Hematopoietic multipotent progenitor cell treated with erythropoietin and hydrocortisone succinate and interleukin-3 and kit ligand, for 17 days (in vitro differentiated cells): ENCODE measurements around the gene RAD54L2.
"Not testable (repeated sequence)": the region's sequence is repeated elsewhere in the genome, so short reads cannot be mapped to it uniquely, and the experiment has no call there.

Experiments used
- DNase-seq: peaks from one replicate; pipeline ENCODE4 v3.0.0-alpha.2; 2015; ENCODE audit warnings: low spot score

Gene RAD54L2, protein sequence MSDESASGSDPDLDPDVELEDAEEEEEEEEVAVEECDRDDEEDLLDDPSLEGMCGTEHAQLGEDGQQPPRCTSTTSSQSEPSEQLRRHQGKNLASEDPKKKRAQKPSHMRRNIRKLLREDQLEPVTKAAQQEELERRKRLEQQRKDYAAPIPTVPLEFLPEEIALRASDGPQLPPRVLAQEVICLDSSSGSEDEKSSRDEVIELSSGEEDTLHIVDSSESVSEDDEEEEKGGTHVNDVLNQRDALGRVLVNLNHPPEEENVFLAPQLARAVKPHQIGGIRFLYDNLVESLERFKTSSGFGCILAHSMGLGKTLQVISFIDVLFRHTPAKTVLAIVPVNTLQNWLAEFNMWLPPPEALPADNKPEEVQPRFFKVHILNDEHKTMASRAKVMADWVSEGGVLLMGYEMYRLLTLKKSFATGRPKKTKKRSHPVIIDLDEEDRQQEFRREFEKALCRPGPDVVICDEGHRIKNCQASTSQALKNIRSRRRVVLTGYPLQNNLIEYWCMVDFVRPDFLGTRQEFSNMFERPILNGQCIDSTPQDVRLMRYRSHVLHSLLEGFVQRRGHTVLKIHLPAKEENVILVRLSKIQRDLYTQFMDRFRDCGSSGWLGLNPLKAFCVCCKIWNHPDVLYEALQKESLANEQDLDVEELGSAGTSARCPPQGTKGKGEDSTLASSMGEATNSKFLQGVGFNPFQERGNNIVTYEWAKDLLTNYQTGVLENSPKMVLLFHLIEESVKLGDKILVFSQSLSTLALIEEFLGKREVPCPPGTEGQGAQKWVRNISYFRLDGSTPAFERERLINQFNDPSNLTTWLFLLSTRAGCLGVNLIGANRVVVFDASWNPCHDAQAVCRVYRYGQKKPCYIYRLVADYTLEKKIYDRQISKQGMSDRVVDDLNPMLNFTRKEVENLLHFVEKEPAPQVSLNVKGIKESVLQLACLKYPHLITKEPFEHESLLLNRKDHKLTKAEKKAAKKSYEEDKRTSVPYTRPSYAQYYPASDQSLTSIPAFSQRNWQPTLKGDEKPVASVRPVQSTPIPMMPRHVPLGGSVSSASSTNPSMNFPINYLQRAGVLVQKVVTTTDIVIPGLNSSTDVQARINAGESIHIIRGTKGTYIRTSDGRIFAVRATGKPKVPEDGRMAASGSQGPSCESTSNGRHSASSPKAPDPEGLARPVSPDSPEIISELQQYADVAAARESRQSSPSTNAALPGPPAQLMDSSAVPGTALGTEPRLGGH (N-terminal part only)

DNA sequence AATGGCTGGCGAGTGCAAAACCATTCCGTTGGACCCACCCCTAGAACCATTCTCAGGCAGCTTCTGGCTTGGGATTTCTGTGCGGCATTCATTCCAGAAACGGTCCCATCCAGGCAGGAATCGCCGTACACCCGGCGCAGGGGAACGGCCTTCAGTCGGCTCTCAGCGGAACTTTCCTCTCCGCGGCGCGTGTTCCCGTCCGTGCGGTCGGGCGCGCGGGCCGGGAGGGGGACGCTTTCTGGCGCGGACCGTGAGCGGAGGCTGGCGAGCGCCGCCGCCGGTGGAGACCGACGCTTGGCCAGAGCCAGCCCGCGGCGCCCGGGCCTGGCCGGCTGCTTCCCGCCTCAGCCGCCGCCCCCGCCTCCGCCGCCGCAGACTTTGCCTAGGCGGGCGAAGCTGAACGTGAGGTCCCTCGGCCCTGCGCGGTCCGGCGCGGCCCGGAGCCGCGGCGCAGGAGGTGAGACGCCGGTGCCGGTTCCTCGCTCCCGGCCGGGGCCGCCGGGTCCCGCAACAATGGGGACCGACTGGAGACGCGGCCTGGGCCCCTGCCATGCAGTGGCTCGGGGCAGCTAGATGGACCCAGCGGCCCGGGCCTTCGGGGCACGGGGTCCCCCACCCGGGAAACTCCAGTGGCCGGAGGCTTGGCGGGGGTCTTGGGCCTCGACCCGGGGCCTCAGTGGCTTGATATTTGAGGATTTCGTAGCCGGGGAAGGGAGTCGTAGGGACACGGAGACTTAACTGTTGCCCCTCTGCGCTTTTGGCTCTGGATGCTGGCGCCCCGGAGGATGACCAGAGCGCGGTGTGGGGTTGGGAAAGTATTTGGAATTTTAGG is at the start of gene RAD54L2:
Gene RAD54L2, plus strand, starts transcription at position 261 of the 832 bp plus-strand sequence. CDS start 51,702 bp downstream, outside the sequence.
- DNase-seq, result peak; percentile 63

DNA sequence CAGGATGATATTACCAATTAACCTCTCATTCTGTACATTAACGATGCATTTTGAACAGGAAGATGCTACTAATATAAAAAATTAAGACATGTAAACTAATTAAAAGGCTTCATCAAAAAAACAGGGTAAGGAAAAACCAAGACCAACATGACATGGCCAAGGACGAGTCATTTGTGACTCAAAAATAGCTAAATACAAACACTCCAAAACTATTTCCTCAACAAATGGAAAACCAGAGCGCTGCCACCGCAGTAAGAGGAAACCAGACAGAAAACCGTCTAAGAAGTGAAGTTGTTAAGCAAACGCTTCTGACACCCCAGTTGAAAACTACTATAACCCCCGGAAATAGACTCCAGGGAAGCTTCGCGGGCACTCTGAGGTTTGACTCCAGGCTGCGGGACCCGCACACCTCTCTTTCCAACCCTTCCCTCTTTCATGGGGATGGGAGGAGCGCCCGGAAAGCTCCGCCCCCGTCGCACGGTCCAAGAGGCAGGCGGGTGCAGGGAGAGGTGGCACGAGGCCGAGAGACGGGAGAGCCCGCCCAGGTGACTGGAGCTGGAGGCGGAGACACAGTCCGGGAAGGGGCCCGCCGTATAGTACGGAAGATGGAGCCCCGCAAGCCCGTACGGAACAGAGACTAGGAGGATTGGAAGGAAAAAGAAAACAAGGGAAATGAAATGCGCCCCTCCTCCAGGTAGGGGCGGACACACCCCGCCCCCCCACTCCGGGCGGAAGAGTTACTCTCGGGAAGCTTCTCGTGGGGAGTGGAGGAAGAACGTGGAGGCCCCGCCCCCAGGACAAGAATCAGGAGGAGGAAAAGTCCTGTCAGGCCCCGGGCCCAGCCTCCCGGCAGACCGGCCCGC is 39.4 kb upstream of the RAD54L2 start:
- peak; percentile 93 for DNase-seq

DNA sequence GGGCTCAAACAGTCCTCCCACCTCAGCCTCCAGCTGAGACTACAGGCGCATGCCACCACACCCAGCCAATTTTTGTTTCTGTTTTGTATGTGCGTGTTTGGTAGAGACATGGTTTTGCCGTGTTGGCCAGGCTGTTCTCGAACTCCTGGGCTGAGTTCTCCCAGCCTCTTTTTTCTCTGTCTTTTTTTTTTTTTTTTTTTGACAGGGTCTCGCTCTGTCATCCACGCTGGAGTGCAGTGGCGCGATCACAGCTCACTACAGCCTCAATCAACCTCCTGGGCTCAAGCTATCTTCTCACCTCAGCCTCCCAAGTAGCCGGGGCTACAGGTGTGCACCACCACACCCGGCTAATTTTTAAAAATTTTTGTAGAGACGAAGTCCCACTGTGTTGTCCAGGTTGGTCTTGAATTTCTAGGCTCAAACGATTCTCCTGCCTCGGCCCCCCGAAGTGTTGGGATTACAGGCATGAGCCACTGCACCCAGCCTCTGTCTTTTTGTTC is 37.8 kb upstream of the RAD54L2 start:
- no peak for DNase-seq

DNA sequence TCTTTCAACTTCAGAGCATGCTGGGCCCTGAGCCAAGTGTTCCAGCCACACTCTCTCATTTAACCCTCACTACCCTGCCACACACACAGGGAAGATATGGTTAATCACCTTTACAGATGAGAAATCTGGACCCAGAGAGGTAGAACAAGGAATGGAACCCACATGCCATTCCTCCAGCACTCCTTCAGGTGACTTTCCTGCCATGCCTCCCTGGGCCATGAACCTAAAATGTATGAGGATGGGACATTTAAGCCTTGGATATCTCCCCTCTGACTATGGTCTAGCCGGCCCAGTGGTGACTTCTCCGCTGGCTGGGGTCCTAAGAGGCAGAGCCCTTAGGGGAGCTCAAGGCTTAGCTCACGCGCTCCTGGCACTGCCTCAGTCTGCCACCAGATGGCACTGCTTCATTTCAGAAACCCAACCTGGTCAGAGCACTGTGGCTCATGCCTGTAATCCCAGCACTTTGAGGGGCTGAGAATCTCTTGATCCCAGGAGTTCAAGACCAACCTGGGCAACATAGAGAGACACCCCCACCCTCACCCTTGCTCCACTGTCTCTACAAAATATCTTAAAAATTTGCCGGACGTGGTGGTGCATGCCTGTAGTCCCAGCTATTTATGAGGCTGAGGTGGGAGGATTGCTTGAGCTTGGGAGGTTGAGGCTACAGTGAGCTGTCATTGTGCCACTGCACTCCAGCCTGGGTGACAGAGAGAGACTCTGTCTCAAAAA is 36.5 kb upstream of the RAD54L2 start:
- DNase-seq, result peak; percentile 82

DNA sequence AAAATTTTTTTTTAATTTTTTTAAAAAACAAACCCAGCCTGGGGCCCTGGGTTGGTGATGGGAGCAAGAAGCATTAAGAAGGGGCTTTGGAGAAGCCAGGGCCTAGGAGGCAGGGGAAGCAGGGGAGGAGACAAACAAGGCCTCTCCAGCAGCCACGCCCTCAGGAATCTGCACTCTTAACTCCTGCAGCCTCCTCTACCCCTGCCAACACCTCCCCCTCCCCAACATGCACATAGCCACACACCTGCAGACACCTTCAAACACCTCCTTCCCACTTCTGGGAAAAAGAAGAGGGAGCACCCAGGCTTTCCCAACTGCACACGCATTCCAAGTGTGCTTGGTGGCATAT is 36.0 kb upstream of the RAD54L2 start:
- no peak for DNase-seq

DNA sequence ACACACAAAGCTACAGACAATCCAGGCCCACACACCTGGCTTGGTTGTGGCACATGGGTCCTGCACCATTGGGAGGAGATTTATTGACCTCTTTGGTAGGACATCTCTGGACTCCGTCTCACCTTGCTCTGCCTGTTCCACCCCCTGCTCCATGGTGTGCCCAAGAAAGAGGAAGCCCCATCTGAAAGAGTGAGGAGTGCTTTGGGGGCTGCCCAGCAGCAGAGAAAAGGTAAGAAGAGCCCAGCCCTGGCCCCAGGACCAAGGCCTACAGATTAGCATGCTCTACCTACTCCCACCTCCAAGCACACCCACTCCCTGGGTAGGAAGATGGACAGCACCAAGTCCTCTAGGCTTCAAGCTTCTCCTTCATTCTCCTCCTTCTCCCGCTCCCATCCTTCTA is 35.5 kb upstream of the RAD54L2 start:
- DNase-seq, result no peak

DNA sequence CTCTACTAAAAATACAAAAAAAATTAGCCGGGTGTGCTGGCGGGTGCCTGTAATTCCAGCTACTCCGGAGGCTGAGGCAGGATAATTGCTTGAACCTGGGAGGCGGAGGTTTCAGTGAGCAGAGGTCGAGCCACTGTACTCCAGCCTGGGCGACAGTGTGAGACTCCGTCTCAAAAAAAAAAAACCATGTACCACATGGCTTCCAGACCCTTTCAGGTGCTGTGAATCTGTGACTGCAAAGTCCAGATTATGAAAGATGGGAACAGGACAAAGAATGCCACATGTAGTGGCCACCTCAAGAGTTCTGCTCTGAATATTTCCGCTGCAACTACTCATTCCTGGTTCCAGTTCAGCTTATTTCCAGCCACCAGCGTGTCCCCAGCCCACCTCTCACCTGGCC is 30.3 kb upstream of the RAD54L2 start:
- no peak for DNase-seq

DNA sequence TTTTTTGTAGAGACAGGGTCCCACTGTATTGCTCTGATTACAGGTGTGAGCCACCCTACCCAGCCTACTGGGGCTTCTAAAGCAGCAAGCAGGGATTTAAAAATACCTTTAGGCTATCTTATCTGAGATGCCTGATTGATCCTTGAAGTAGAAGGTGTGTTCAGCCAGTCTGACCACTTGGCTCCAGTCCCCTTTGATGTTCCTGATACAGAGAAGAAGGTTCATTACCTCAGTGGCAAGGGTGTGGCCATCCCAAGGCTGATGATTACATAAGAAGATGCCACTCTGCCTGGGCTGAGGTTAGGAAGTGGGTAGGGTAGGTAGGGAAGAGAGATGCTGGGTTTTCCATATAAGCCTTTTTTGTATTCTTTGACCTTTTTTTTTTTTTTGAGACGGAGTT is 27.5 kb upstream of the RAD54L2 start:
- DNase-seq, result no peak

DNA sequence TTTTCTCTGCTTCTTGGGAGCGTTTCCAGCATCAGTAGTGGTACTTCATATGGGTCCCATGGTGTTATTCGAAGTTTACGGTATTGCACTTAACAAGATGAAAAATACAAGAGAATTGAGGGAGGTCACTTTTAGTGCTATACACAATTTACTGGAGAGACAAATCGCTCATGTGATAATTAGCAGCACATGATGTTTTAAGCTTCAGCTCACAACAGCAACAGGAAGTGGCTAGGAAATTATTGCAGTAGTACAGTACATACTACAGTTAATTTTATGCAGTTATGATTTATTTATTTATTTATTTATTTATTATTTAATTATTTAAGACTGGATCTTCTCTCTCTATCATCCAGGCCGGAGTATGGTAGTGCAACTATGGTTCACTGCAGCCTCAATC is 24.3 kb upstream of the RAD54L2 start:
- no peak for DNase-seq

DNA sequence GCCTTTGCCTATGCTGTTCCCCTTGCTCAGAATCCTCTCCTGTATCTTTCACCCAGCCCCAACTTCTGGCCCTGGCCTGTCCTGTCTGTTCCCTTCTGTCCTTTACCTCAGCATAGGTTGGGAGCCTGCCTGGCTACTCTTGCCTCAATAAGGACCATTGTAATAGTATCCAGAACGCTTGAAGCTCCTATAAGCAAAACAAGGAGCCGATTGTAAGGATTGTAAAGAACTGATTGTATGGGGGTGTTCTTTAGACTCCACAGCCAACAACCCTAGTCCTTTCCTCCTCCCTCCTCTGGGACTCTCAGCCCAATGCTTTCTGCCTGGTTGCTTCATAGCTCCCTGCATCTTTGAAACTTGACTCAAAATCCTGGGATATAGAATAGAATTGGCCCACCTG is 18.7 kb upstream of the RAD54L2 start:
- DNase-seq, result no peak

DNA sequence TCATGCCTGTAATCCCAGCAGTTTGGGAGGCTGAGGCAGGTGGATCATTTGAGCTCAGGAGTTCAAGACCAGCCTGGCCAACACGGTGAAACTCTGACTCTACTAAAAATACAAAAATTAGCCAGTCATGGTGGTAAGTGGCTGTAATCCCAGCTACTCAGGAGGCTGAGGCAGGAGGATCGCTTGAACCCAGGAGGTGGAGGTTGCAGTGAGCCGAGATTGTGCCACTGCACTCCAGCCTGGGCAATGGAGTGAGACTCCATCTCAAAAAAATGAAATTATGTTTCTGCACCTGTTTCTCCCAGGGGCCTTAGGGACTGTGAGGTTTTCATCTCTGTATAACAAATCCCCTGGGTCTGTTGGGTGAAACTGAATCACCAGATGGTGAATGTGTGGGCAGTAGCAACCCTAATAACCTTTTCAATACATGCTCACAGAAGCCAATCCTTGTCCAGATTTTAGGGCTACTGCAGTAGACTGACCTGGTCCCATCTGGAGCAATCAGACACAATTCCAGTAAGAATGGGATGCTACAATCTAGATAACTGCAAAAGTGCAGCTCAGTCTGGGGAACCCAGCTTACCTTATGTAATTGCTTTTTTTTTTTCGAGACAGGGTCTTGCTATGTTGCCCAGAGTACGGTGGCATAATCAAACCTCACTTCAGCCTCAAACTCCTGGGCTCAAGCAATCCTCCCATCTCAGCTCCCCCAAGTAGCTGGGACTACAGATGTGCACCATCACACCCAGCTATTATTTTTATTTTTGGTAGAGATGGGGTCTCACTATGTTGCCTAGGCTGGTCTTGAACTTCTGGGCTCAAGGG is 17.4 kb upstream of the RAD54L2 start:
- DNase-seq, result not testable (repeated sequence)

DNA sequence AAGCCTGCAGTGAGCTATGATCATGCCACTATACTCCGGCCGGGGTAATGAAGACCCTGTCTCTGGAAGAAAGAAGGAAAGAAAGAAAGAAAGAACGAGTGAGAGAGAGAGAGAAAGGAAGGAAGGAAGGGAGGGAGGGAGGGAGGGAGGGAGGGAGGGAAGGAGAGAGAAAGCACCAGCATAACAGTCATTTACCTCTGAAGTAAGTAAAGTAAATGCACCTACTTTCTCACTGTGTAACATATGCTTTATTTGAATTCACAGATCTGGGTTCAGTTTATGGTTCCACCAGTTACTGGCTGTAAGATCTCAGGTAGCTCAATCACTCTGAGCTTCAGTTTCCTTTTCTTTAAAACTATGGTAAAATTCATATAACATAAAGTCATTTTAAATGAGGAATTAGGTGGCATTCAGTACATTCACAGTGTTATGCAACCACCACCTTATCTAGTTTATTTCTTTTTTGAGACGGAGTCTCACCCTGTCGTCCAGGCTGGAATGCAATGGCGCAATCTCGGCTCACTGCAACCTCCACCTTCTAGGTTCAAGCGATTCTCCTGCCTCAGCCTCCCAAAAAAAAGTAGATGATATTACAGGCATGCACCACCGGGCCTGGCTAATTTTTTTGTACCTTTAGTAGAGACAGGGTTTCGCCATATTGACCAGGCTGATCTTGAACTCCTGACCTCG is 16.1 kb upstream of the RAD54L2 start:
- no peak for DNase-seq

DNA sequence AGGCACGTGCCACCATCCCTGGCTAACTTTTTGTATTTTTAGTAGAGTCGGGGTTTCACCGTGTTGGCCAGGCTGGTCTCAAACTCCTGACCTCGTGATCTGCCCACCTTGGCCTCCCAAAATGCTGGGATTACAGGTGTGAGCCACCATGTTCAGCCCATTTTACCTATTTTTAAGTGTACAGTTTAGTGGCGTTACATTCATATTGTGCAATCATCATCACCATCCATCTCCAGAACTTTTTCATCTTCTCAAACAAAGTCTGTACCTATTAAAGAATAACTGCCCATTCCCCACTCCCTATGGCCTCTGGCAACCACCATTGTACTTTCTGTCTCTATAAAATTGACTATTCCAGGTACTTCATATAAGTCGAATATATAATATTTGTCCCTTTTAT is 13.6 kb upstream of the RAD54L2 start:
- DNase-seq, result not testable (repeated sequence)

DNA sequence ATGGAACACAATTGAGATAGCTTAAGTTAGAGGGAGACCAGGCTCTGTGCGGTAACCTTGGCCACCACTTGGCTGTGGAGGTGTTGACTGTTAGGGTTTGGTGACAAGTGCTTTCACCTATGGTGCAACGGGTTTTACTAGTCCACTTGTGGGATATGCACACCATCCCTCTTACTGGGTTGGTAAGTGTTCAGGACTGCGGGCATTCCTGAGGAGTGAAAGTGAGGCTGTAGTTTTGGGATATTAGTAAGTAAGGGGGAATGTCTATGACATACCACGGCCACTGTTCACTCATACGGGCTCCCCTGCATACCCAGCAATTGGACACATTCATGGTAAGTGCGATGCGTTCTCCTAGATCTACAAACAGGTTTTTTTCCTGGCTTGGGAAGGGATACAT is 8.0 kb upstream of the RAD54L2 start:
- DNase-seq, result no peak

DNA sequence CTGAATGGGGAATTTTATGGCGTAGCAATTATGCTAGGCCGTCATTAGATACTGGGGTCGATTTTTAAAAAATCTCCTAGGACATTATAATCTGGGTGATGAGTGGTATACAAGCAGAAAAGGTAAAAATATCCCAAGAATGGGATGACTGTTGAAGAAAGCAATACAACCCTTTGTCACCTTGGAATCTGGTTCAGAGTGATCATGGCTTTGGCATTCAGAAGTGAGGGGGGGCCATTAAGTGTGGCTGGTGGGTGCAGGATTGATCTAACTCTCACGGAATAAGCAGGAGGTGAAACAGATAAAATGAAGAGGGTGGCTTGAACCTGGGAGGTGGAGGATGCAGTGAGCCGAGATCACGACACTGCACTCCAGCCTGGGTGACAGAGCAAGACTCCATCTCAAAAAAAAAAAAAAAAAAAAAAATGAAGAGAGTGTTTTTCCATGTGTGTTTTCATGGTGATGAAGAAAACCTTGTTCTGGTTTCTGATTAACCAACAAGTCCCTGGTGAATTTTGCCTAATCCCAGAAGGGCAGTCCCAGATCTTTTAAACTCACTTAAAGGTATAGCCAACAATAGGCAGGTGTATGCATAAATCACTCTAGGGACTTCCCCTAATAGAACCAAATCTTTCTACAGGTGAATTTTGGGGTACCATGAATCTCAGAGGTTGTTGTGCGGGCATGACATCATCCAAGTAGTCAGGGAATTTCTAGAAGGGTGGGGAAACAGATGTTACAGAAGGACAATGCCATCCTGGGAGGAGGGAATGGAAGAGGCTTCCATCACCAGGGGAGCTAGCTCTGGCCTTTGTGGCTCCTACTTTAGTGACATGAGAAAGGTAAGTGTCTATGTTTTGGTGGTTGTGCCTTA is 3.1 kb upstream of the RAD54L2 start:
- no peak for DNase-seq

DNA sequence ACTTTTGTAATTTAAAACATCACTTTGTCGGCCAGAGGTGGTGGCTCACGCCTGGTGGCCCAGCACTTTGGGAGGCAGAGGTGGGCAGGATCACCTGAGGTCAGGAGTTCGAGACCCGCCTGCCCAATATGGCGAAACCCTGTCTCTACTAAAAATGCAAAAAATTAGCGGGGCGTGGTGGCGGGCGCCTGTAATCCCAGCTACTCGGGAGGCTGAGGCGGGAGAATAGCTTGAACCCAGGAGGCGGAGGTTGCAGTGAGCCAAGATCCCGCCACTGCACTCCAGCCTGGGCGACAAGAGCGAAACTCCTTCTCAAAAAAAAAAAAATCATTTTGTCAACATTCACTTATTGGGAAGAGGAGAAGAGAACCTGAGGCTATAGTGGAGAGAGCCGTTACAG is 888 bp upstream of the RAD54L2 start:
- DNase-seq, result not testable (repeated sequence)

DNA sequence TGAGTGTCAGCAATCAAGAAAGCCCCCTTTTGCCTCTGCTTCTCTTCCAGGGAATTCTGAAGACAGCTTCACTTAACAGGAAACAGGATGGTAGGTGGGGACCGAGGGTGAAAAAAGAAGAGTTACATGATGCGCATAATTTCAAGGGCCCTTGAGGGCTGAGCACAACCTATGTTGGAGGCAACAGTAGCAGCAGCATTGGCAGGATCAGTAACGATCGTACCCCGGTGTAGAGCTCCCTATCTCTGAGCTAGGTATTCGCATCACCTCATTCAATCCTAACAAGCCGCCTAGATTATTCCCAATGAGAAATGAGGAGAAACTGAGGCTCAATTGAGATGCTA is 432 bp upstream of the RAD54L2 start:
- no peak for DNase-seq
